Activated CD4-positive, alpha-beta T cell treated with anti-CD3 and anti-CD28 coated beads, Interleukin-2, amount 50 U/mL, for 1 hour (primary cell): ENCODE measurements around the gene ANKRD10.
"Not testable (repeated sequence)": the region's sequence is repeated elsewhere in the genome, so short reads cannot be mapped to it uniquely, and the experiment has no call there.

Experiments
- DNase-seq: peaks from one replicate; pipeline ENCODE4 v3.0.0-alpha.2; 2020

ANKRD10 gene

DNA sequence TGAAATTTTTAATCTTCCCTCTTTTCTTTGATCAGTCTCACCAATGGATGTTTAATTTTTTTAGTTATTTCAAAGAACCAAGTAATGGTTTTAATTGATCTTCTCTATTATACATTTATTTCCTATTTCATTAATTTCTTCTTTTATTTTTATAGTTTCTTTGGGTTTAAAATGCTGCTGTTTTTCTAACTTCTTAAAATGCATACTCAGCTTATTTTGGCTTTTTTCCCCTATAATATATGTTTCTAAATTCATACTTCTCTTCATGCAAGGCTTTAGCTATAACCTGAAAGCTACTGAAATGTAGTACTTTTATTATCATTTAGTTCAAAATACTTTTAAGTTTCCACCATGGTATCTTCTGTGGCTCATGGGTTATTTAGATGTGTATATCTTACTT is 53.9 kb downstream of the ANKRD10 start:
- DNase-seq = no peak

DNA sequence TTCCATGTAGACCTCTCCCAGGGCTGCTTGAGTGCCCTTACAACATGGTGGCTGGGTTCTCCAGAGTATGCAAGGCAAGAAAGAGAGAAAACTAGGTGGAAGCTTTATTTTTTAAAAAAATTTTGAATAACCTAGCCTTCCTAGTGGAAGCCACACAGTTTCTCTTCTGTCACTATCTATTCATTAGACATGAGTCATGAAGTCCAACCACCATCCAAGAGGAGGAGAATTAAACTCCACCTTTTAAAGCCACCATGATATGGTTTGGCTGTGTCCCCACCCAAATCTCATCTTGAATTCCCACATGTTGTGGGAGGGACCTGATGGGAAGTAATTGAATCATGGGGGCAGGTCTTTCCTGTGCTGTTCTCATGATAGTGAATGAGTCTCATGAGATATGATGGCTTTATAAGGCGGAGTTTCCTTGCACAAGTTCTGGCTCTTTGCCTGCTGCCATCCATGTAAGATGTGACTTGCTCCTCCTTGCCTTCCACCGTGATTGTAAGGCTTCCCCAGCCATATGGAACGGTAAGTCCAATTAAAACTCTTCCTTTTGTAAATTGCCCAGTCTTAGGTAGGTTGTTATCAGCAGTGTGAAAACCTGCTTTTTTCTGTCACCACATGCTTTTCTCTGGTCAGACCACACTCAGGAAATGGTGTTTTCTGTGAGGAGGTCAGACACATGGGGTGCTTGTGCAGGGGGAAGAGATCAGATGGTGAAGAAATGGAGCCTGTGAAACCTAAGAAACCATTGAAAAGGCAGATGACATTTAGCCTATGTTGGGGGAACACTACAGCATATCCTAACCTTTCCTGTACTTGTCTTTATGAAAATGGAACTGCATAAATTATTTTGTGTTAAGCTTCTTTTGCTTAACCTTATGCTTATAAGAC is 57.7 kb downstream of the ANKRD10 start:
- no peak for DNase-seq

DNA sequence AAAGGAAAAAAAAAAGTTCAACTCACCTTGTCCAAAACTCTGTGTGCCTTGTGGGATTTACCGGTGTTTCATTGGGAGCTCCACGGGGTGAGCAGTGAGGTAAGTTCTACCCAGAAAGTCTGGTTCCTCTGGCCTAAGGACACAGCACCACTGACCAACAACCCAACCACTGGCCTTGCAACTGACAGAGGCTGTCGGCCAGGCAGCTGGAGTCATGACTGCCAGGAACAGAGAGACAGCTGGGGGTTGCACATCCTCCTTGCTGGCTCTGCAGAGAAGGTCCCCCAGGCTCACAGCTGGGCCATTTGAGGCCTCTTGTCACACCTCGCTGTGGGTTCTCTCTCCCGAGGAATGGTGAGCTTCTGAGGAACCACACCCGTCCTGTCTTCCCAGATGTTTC is 59.5 kb downstream of the ANKRD10 start:
- no peak for DNase-seq

GRCh38 chr13:110854866-110855265 is 60.0 kb downstream of the ANKRD10 start:
- no peak for DNase-seq

DNA sequence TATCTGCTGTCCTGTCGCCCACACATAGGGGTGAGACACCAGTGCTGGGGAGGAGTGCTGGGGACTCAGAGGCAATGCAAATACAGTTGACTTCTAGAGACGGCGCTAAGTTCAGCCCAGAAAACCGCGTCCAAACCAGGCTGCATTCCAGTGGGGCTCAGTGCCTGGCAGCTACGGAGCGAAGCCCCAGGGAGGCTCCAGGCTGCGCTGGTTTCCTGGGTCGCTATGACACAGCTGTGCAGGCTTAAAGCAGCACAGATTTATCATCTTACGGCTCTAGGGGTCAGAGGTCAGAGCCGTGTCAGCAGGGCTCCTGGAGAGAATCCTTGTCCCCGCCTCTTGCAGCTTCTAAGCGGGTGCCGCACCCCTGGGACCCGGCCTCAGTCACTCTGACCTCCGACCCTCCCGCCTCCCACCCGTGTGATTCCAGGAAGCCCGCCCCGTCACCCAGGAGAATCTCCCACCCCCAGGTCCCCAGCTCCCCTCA is 61.6 kb downstream of the ANKRD10 start:
- DNase-seq = no peak

- DNase-seq = no peak
Observed at GRCh38 chr13:110850840-110851239, 64.0 kb downstream of the ANKRD10 start.

GRCh38 chr13:110850006-110850405 is 64.9 kb downstream of the ANKRD10 start:
- DNase-seq = no peak

DNA sequence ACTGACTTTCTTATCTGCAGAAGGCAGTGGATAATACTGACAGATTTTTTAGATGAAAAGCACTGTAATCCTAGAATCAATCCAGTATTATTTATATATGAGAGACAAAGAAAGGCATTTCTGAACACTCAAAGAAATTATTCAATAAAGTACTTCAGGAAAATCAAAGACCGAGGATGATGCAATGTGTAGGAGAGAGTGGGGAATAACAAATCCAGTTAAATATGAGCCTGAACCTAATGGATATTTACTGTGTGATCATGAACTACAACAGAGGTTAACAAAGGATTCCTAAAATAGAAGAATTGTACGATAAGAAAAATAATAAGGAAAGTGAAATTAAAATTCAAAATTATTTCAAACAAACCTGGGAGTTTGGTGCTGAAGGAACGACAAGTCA is 69.3 kb downstream of the ANKRD10 start:
- no peak for DNase-seq

GRCh38 chr13:110841846-110842245 is 73.0 kb downstream of the ANKRD10 start:
- no peak for DNase-seq

DNA sequence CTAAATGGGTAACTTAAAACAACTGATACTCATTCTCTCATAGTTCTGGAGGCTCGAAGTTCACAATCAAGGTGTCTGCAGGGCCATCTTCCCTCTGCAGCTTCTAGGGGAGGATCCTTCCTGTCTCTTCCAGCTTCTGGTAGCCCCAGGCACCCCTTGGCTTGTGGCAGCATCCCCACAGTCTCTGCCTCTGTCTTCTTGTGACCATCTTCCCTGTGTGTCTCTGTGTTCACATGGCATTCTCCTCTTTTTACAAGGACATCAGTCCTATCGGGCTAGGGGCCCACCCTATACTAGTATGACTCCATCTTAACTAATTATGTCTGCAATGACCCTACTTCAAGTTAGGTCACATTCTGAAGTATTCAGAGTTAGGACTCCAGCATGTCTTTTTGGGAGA is 73.5 kb downstream of the ANKRD10 start:
- DNase-seq = no peak

GRCh38 chr13:110838867-110839538 is 75.9 kb downstream of the ANKRD10 start:
- no peak for DNase-seq

GRCh38 chr13:110838116-110838515 is 76.8 kb downstream of the ANKRD10 start:
- no peak for DNase-seq

DNA sequence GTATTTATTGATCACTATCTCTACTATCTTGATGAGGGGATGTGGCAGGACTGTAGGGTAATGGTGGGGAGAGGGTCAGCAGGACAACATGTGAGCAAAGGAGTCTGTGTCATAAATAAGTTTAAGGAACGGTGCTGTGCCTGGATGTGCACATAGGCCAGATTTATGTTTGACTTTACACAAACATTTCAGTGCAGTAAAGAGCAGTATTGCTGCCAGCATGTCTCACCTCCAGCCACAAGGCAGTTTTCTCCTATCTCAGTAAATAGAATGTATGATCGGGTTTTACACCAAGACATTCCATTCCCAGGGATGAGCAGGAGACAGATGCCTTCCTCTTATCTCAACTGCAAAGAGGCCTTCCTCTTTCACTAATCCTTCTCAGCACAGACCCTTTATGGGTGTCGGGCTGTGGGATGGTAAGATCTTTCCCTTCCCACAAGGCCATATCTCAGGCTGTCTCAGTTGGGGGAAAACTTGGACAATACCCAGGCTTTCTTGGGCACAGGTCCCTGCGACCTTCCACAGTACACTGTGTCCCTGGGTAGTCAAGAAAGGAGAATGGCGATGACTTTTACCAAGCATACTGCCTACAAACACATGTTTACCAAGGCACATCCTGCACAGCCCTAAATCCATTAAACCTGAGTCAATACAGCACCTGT is 77.3 kb downstream of the ANKRD10 start:
- DNase-seq = not testable (repeated sequence)

DNA sequence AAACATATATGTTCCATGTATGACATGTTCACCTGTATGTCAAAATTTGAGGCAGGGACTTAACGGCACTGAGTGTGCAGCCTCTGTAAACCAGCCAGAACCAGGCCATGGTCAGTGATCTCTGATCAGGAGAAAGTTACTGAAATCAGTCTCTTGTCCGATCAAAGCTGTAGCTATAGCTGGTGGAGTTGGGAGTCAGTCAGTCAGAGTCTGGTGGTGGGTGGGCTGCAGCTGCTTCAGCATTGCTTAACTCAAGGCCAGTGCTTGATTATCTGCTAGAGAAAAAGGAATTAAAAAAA is 78.3 kb downstream of the ANKRD10 start:
- no peak for DNase-seq

DNA sequence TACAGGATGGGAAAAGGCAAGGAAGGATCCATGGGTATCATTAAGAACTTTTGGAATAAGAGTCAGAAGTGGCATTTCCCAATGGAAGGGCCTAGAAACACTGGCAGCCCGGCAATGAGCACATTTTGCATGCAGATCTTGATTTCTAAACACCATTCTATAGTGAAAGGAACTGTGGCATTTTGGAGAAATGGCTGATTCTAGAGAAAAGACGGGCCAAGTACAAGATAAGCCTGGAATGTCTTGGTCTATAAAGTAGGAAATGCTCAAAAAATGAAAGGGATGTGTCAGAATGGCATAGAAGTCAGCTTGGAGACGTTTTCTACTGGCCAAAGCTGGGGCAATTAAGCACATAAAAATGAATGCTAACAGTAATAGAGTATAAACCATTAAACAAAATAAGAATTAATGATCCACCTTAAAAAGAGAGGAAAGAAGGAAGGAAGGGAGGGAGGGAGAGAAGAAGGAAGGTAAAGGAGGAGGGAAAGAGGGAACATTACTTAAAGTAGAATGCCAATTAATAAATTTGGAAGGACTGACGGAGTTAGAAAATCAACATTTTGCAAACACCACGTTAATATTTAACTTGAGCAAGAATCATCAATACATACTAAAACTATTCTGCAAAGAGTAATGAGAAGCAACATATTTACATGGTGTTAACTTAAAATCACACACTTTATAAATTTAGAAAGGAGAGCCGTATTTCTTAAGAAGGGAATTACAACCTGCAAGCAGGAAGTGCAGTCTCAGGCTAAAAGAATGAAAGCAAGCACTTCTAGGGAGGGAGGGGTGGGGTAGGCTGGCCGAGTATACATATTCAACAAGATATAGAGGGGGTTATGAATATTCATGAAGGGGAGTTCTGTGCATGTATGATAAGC is 78.9 kb downstream of the ANKRD10 start:
- DNase-seq = no peak

DNA sequence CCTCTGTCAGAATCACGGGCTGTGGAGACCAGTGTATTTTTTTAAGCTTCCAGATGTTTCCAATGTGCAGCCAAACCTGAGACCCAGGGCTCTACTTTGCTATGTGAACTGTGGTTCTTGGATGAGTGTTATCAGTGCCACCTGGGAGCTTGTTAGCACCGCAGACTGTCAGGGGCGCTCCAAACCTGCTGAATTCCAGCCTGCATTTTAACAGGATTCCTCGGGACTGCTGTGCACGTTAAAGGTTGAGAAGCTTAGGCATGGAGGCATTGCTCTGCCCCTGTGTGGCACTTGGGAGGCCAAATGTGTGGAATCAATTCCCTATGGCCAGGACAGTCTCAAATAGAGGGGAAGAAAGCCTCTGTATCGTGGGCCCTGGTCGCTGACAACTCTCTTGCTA is 80.3 kb downstream of the ANKRD10 start:
- no peak for DNase-seq

DNA sequence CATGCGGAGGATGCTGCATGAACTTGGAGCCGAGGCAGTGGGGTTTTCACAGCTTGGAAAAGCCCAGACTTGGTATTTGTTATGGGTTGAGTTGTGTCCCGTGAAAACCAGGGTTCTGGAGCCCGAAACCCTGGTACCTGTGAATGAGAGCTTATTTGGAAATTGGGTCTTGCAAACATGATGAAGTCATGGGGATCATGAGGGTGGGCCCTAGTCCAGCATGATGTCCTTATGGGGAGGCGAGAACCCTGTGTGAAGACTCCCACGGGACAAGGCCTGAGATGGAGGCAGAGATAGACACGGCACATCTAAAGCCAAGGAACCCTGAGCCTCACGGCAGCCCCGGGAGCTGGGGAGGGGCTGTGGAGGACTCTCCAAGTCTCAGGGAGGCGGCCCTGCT is 82.3 kb downstream of the ANKRD10 start:
- no peak for DNase-seq

DNA sequence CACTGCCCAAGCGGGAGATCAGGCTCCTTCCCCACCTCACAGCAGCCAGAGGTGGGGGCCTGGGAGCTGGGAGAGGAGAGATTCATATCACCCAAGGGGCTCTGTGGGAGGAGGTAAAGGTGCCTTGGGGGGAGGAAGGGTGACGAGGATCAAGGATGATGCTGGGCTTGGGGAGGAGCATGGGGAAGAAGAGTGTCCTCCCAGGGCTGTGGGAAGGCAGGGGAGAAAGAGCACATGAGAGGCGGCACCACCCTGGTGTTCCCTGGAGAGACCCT is 82.7 kb downstream of the ANKRD10 start:
- DNase-seq = no peak

DNA sequence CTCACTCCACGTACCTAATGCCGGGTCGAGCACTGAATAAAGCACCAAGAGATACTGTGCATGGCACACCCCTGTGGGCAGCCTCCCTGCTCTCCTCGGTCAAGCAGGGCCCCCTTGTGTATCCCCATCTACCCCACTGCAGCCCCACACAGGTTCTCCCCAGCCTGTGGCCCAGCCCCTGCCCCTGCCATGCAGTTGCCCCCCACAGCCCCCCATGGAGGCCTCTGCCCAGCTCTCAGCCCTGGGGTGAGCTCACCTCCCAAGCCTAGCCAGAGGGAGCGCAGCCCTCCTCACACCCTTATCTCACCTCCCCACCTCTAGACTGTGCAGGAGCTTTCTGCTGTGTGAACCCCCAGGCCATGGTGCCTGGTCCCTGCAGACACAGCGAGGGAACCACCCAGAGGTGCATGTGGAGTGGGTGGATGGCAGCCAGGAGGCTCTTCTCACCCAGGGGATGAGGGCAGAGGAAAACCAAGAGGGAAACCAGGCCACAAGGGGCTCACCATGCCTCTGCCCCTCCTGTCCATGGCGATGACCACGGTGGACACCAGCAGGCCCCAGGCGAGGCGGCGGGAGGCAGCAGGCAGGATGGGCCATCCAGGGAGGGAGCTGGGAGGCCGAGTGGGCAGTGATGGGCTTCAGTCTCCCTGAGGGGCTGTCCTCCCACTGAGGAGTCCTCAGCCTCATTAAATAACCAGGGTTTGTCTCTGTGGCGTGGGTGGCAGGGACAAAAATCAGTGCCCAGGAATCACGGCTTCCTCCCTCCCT is 83.2 kb downstream of the ANKRD10 start:
- DNase-seq = no peak

DNA sequence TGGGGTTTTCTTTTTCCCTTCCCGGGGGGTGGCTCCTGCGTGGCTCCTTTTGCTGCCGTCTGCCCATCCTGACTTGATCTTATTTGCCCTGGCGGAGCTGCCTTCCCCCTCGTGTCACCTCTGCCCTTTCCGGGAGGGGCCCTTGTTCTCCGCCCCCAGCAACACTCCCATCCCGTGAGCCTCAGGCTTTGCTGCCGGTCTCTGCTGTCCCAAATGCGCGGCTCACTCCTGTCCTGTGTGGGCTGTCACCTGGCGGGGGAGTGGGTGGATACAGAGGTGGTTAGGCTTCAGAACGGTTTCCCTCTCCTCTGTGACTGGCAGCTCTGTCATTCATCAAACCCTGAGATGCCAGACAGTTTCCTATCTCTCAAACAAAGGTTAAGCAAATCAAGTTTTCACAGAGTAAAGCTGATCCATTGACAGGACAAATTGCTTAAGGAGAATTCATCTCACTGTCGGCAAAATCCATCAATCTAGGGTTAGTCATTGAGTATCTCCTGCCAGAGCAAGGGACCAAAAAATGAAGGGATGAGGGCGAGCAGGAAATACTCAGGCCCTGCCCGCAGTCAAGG is 84.0 kb downstream of the ANKRD10 start:
- no peak for DNase-seq

DNA sequence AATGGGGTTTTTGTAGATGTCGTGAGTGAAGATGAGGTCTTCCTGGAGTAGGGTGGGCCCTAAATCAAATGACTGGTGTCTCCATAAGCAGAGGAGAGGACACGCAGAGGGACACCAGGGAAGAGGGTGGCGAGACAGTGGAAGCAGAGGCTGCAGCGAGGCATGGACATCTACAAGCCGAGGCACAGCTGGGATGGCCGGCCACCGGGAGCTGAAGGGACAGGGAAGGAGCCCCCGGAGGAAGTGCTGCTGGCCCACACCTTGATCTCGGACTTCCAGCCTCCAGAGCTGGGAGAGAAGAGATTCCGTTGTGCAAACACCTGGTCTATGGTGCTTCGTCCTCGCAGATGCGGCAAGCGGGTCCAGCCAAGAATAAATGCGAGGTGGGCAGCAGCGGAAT is 84.5 kb downstream of the ANKRD10 start:
- no peak for DNase-seq

DNA sequence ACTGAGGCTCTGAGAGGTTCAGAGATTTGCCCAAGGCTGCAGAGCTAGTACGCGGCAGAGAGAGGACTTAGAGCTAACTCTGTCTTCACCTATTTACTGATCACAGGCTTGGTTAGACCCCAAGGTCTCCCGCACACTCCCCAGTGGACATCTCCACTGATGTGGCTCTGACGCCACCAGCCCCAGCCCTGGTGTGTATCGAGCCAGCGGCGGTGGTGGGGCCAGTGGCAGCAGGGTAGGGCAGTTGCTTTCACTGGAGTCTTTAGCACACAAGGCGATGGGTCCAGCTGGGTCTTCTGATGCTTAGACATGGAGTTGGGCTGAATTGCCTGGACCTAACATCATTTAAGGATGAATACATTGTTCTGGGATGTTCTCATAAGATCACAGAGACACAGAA is 85.4 kb downstream of the ANKRD10 start:
- no peak for DNase-seq
